GM21619 (cell line): ENCODE results near the gene NPIPA7.
"Not testable (repeated sequence)": the region's sequence is repeated elsewhere in the genome, so short reads cannot be mapped to it uniquely, and the experiment has no call there.

Experiments used
- ATAC-seq: cut with Tn5 transposase; IDR thresholded peaks from one replicate; pipeline ENCODE4 v1.9.1; 2021; ENCODE audit not compliant: unreplicated experiment

Gene NPIPA7

DNA sequence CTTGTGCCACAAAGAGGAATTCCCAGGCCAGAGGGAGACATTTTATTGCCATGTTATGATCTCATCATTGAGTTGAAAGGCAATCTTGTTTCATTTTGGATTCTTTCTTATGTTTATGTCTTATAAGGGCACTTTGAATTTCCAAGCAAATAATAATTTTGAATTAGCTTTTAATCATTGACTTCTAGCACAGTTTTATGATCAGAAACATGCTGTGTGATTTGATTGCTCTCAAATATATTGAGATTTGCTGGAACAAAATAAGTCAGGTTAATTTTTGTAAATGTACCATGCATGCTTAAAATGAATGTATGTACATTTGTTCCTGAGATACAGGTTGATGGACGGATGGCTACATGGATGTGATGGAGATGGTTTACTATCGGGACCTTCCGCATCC lies at the start of gene NPIPA7:
TSS of gene NPIPA7 (plus strand) at position 301 of the 400 bp plus-strand sequence. CDS start 105 bp downstream, outside the sequence.
- not testable (repeated sequence) for ATAC-seq

DNA sequence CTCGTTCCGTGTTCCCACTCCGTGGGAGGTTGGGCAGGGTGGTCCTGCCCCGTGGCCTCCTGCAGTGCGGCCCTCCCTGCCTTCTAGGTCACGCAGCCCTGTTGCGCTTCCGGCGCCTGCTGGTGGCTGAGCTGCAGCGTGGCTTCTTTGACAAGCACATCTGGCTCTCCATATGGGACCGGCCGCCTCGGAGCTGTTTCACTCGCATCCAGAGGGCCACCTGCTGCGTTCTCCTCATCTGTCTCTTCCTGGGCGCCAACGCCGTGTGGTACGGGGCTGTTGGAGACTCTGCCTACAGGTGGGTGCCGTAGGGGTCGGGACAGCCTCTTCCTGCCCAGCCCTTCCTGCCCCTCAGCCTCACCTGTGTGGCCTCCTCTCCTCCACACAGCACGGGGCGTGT lies 47.5 kb upstream of the NPIPA7 start:
- ATAC-seq: not testable (repeated sequence)

DNA sequence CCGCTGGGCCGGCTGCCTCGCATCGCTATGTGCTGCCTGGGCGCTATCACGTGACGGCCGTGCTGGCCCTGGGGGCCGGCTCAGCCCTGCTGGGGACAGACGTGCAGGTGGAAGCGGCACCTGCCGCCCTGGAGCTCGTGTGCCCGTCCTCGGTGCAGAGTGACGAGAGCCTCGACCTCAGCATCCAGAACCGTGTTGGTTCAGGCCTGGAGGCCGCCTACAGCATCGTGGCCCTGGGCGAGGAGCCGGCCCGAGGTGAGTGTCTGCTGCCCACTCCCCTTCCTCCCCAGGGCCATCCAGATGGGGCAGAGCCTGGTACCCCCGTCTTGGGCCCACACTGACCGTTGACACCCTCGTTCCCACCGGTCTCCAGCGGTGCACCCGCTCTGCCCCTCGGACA lies 21.4 kb upstream of the NPIPA7 start:
- not testable (repeated sequence) for ATAC-seq

DNA sequence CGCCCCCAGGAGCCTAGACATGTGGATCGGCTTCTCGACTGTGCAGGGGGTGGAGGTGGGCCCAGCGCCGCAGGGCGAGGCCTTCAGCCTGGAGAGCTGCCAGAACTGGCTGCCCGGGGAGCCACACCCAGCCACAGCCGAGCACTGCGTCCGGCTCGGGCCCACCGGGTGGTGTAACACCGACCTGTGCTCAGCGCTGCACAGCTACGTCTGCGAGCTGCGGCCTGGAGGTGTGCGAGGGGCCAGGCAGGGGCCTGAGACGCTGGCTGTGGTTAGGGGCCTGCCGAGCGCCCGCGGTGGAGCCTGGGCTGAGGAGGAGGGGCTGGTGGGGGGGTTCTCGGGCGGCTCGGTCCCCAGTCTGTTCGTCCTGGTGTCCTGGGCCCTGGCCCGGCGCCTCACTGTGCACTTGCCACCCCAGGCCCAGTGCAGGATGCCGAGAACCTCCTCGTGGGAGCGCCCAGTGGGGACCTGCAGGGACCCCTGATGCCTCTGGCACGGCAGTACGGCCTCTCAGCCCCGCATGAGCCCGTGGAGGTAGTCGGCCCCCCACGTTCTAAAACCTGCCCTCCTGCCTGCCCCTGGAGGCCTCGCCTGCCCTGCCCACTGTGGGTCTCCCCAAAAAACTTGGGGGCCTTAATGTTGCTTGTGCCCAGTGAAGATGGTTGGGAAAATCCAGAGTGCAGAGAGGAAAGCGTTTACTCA lies 20.2 kb upstream of the NPIPA7 start:
- ATAC-seq: not testable (repeated sequence)

DNA sequence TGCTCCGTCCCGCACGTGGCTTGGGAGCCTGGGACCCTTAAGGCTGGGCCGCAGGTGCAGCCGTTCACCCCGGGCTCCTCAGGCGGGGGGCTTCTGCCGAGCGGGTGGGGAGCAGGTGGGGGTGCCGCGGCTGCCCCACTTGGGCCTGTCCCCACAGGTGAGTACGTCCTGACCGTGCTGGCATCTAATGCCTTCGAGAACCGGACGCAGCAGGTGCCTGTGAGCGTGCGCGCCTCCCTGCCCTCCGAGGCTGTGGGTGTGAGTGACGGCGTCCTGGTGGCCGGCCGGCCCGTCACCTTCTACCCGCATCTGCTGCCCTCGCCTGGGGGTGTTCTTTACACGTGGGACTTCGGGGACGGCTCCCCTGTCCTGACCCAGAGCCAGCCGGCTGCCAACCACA lies 15.3 kb upstream of the NPIPA7 start:
- not testable (repeated sequence) for ATAC-seq

DNA sequence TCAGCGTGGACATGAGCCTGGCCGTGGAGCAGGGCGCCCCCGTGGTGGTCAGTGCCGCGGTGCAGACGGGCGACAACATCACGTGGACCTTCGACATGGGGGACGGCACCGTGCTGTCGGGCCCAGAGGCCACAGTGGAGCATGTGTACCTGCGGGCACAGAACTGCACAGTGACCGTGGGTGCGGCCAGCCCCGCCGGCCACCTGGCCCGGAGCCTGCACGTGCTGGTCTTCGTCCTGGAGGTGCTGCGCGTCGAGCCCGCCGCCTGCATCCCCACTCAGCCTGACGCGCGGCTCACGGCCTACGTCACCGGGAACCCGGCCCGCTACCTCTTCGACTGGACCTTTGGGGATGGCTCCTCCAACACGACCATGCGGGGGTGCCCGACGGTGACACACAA lies 14.8 kb upstream of the NPIPA7 start:
- ATAC-seq: not testable (repeated sequence)

DNA sequence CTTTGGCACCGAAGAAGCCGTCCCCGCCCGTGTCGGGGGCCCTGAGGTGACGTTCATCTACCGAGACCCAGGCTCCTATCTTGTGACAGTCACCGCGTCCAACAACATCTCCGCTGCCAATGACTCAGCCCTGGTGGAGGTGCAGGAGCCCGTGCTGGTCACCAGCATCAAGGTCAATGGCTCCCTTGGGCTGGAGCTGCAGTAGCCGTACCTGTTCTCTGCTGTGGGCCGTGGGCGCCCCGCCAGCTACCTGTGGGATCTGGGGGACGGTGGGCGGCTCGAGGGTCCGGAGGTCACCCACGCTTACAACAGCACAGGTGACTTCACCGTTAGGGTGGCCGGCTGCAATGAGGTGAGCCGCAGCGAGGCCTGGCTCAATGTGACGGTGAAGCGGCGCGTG lies 14.2 kb upstream of the NPIPA7 start:
- not testable (repeated sequence) for ATAC-seq

DNA sequence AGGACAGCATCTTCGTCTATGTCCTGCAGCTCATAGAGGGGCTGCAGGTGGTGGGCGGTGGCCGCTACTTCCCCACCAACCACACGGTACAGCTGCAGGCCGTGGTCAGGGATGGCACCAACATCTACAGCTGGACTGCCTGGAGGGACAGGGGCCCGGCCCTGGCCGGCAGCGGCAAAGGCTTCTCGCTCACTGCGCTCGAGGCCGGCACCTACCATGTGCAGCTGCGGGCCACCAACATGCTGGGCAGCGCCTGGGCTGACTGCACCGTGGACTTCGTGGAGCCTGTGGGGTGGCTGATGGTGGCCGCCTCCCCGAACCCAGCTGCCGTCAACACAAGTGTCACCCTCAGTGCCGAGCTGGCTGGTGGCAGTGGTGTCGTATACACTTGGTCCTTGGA lies 13.6 kb upstream of the NPIPA7 start:
- ATAC-seq: not testable (repeated sequence)

DNA sequence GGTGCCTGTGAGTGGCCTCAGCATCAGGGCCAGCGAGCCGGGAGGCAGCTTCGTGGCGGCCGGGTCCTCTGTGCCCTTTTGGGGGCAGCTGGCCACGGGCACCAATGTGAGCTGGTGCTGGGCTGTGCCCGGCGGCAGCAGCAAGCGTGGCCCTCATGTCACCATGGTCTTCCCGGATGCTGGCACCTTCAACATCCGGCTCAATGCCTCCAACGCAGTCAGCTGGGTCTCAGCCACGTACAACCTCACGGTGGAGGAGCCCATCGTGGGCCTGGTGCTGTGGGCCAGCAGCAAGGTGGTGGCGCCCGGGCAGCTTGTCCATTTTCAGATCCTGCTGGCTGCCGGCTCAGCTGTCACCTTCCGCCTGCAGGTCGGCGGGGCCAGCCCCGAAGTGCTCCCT lies 13.1 kb upstream of the NPIPA7 start:
- ATAC-seq: not testable (repeated sequence)

DNA sequence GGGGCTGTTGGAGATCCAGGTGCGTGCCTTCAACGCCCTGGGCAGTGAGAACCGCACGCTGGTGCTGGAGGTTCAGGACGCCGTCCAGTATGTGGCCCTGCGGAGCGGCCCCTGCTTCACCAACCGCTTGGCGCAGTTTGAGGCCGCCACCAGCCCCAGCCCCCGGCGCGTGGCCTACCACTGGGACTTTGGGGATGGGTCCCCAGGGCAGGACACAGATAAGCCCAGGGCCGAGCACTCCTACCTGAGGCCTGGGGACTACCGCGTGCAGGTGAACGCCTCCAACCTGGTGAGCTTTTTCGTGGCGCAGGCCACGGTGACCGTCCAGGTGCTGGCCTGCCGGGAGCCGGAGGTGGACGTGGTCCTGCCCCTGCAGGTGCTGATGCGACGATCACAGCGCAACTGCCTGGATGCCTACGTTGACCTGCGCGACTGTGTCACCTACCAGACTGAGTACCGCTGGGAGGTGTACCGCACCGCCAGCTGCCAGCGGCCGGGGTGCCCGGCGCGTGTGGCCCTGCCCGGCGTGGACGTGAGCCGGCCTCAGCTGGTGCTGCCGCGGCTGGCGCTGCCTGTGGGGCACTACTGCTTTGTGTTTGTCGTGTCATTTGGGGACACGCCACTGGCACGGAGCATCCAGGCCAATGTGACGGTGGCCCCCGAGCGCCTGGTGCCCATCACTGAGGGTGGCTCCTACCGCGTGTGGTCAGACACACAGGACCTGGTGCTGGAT lies 12.2 kb upstream of the NPIPA7 start:
- not testable (repeated sequence) for ATAC-seq

DNA sequence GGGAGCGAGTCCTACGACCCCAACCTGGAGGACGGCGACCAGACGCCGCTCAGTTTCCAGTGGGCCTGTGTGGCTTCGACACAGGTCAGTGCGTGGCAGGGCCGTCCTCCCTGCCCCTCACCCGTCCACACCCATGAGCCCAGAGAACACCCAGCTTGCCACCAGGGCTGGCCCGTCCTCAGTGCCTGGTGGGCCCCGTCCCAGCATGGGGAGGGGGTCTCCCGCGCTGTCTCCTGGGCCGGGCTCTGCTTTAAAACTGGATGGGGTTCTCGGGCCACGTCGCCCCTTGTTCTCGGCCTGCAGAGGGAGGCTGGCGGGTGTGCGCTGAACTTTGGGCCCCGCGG lies 11.7 kb upstream of the NPIPA7 start:
- ATAC-seq: not testable (repeated sequence)

DNA sequence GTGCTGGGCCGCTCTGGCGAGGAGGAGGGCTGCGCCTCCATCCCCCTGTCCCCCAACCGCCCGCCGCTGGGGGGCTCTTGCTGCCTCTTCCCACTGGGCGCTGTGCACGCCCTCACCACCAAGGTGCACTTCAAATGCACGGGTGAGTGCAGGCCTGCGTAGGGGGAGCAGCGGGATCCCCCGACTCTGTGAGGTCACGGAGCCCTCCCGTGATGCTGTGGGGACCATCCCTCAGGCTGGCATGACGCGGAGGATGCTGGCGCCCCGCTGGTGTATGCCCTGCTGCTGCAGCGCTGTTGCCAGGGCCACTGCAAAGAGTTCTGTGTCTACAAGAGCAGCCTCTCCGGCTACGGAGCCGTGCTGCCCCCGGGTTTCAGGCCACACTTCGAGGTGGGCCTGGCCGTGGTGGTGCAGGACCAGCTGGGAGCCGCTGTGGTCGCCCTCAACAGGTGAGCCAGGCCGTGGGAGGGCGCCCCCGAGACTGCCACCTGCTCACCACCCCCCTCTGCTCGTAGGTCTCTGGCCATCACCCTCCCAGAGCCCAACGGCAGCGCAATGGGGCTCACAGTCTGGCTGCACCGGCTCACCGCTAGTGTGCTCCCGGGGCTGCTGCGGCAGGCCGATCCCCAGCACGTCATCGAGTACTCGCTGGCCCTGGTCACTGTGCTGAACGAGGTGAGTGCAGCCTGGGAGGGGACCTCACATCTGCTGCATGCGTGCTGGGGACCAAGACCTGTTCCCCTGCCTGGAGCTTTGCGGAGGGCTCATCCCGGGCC lies 9.7 kb upstream of the NPIPA7 start:
- not testable (repeated sequence) for ATAC-seq

DNA sequence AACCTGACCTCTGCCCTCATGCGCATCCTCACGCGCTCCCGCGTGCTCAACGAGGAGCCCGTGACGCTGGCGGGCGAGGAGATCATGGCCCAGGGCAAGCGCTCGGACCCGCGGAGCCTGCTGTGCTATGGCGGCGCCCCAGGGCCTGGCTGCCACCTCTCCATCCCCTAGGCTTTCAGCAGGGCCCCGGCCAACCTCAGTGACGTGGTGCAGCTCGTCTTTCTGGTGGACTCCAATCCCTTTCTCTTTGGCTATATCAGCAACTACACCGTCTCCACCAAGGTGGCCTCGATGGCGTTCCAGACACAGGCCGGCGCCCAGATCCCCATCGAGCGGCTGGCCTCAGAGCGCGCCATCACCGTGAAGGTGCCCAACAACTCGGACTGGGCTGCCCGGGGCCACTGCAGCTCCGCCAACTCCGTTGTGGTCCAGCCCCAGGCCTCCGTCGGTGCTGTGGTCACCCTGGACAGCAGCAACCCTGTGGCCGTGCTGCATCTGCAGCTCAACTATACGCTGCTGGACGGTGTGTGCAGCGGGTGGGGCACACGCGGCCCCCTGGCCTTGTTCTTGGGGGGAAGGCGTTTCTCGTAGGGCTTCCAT lies 7.7 kb upstream of the NPIPA7 start:
- not testable (repeated sequence) for ATAC-seq

DNA sequence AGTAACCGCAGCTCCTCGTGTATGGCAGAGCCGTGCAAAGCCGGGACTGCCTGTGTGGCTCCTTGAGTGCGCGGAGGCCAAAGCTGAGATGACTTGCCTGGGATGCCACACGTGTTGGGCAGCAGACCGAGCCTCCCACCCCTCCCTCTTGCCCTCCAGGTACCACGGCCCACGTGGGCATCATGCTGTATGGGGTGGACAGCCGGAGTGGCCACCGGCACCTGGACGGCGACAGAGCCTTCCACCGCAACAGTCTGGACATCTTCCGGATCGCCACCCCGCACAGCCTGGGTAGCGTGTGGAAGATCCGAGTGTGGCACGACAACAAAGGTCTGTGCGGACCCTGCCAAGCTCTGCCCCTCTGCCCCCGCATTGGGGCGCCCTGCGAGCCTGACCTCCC lies 4.7 kb upstream of the NPIPA7 start:
- not testable (repeated sequence) for ATAC-seq

DNA sequence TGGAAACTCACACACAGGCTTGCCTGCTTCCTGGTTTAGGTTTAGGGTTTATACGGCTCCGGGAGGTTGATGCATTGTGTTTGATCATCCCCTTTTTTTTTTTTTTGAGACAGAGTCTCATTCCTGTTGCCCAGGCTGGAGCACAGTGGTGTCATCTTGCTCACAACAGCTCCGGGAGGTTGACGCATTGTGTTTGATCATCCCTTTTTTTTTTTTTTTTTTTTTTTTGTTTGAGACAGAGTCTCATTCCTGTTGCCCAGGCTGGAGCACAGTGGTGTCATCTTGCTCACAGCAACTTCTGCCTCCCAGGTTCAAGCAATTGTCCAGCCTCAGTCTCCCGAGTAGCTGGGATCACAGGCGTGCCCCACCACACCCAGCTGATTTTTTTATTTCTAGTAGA lies 20.7 kb downstream of the NPIPA7 start:
- ATAC-seq: not testable (repeated sequence)

DNA sequence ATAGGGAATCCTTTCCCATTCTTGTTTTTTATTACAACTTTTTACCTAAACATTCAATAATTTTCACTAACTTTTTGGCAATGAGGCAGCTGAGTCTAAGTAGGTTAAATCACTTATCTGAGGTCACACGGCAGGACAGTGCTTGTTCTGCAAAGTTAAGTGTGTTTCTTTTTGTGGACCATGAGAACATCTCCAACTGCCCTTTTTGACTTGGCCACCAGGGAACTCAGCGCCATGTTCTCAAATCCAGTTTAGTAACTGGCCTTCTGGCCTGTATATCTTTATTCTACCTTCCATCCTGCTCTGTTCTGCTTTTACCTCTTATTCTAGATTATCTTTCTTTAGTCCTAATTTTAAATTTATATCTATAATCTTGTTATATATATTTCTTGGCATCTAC lies 23.4 kb downstream of the NPIPA7 start:
- ATAC-seq: not testable (repeated sequence)

DNA sequence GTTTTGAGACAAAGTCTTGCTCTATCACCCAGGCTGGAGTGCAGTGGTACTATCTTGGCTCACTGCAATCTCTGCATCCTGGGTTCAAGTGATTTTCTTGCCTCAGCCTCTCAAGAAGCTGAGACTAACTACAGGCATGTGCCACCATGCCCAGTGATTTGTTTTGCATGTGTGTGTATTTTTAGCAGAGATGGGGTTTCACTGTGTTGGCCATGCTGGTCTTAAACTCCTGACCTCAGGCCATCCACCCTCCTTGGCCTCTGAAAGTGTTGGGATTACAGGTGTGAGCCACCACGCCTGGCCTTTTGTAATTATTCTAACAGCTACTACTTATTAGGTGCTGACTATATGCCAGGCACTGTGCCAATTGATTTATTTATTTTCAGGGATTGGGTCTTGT lies 25.3 kb downstream of the NPIPA7 start:
- not testable (repeated sequence) for ATAC-seq

DNA sequence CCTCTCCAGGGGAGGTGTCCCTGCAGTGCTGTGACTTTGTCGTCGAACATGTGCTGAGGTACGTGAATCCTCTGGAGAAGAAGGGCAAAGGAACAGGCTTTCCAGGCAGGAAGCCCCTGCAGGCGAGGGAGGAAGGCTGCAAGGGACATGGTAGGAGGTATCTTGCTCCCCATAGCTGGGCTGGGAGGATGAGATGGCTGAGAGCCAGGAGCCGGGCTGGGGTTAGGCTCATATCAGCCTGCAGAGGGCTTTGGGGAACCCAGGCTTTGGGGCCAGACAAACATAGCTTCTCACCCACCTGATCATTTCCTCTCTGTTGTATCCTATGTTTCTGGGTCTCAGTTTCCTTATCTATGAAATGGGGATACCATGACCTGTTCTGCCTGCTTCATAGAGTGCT lies 26.5 kb downstream of the NPIPA7 start:
- not testable (repeated sequence) for ATAC-seq

DNA sequence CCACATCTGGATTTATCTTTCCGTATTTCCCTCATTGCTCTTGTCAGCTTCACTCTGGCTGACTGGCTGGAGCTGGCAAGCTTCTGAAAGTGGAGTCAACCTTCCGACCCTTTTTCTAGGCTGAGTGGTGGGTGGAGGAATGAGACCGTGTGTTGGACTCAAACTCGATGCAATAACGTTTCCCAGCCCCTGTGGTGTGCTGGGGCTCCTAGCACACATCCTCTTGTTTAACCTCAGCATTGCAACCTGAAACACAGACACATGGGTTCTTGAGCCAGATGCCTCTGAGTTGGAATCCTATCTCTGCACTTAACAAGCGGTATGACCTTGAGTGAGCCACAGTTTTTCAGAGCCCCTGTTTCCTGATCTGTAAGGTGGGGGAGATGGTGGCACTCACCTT lies 29.5 kb downstream of the NPIPA7 start:
- ATAC-seq: not testable (repeated sequence)

DNA sequence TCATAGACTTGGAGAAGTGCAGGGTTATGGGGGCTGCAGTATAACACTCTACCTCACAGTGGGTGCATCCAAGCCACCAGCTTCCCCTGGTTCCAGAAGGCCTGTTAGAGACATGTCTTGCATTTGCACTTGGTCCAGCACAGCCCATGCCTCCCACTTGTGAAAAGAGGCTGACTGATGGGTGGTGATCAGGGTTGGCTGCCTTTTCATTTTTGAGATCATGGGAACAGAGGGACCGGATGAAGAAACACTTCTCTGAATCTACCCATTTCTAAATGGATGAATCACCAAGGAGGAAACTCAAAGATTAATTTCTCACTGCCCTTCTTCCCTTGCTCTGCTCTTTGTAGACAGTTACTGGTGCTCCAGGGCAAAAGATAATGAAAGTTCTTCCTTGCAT lies 34.8 kb downstream of the NPIPA7 start:
- not testable (repeated sequence) for ATAC-seq

DNA sequence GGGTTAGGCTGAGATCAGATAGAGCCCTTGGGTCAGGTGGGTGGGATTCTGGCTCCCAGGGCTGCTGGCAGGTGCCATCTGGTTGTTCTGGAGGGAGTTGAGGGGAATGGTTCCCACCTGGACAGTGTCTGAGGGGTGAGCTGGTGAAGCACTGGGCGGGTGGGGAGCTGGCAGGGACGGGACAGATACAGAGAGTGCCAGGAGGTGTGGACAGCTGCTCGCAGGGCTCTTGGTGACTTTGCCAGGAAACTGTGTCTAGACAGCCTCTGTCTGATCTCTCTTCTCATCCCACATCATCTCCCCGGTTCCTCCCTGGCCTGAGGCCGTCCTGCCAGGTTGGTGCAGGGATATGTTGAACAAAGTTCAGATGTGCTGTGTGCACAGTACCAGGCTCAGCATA lies 38.1 kb downstream of the NPIPA7 start:
- not testable (repeated sequence) for ATAC-seq
